Iris pigment epithelial cell (primary cell): ENCODE data around the gene LOXL1.

Source experiments
- DNase-seq: peaks from one replicate; pipeline ENCODE4 v3.0.0-alpha.2; 2011; ENCODE audit warnings: low read depth

The LOXL1 gene

GRCh38 chr15:73978896-73979295, 52.6 kb downstream of the LOXL1 start:
- DNase-seq = no peak

DNA sequence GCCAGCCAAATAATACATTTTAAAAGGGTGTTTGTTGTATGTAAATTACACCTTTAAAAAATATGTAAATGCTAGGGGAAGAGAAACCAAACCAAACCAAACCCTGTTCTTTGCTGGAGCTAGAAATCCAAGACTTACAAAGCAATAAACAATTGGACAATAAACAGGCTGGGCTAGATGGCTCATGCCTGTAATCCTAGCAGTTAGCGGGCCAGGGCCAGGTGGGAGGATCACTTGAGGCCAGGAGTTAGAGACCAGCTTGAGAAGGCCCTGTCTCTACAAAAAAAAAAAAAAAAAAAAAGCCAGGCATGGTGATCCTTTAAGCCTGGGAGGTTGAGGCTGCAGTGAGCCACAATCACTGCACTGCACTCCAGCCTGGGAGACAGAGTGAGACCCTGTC, 53.4 kb downstream of the LOXL1 start:
- DNase-seq = no peak

DNA sequence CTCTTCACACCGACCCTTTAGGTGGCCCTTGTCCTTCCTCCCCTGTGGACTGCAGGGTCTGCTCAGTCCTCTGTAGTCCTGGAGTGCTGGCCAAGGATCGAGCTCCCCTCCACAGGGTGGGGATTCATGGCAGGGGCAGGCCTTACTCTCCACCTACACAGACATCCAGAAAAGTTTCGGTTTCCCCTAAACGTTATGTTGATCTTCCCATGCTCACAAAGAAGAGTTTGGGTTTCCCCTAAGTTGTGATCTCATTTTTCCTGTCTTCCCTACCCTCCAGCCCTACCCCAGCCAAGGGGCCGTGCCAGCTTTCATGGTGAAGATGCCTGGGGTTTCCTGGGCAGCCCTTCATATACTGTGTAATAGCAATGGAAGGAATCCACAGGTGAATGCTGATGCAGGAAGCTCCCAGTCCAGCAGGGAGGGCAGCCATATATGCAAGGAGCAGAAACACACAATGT, 55.5 kb downstream of the LOXL1 start:
- peak; percentile 38 for DNase-seq

- peak; percentile 88 for DNase-seq
Measured at GRCh38 chr15:73982222-73982962, 56.1 kb downstream of the LOXL1 start.

GRCh38 chr15:73983211-73983727, 57.0 kb downstream of the LOXL1 start:
- peak; percentile 79 for DNase-seq

DNA sequence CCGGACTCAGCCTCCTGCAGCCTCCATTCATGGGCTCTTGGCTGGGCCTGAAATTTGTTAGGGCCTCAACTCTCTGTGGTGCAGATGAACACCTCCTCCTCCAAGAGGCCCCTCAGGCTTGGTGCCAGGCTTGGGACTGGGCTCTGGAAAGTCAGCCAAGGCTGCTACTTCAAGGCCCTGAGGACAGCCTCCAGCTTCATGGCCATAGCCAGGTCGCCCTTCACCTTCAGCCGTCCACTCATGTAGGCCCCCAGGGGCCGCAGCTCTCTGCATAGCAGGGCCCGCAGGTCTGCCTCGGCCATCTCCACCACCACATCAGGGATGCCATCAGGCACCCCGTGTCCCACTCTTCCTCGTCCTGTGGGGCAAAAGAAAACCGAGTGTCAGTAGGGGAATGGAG, 57.5 kb downstream of the LOXL1 start:
- DNase-seq = no peak

DNA sequence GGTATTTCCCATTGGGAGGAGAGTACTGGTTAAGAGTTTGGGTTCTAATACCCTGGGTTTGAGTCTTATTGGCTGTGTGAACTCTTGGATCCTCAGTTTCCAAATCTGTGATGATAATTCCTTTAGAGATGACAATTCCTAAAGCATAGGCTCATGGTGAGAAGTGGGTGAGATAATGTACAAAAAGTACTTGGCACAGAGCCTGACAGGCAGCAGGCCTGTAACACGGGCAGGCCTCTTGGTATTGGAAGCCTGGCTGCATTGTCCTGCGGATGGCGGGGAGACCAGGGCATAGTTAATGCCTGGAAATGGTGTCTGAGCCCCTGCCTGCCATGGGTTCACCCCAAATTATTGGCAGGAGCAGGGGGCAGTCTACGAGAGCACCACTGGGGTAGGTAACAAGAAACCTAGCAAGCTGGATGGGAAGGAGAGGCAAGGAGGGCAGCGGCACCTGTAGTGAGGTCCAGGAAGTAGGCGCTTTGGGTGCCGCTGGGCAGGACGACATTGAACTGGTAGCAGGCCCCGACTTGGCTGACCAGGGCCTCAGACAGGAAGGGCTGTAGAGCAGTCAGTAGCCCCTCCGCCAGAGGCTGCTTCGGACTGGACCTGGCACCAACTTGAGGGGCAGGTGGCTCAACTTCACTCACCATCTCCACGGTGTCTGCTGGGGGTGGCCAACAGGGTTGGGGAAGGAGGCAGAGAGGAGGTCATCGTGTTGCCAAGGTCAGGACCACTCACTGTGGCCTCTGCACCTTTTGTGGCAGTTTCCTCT, 58.1 kb downstream of the LOXL1 start:
- DNase-seq = no peak

GRCh38 chr15:73985101-73985873, 59.0 kb downstream of the LOXL1 start:
- DNase-seq = peak; percentile 65

DNA sequence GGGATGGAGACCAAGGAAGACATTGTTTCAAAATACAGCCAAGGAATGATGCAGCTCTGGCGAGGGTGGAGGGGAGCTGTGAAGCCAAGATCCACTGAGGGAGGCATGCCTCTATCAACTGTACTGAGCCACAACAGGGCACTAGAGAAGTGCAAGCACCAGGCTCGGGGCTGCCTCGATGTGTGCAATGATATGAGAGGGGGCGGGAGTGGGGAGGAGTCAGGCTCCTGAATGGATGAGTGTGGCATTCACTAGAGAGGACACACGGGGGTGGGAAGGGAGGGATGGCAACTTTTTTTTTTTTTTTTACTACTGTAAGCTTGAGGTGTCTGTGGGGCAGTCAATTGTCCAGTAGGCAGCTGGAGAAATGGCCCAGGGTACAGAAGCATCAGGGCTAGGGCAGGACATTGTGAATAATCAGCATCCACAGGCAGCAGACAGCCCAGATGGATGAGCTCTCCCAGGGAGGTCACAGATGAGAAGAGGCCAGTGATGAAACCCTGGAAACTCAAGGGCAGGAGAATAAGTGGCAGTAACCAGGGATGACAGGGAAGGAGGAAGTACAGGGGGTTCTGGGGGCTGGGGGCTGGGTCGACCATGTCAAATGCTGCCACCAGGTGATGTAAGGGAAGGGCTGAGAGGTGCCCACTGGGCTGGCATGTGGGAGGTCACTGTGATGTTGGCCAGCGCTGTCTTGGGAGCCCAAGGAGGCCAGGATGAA, 60.0 kb downstream of the LOXL1 start:
- DNase-seq = no peak

GRCh38 chr15:73986776-73987056, 60.5 kb downstream of the LOXL1 start:
- DNase-seq = no peak

GRCh38 chr15:73987250-73987649, 61.0 kb downstream of the LOXL1 start:
- DNase-seq = no peak

GRCh38 chr15:73987681-73988444, 61.6 kb downstream of the LOXL1 start:
- peak; percentile 47 for DNase-seq

DNA sequence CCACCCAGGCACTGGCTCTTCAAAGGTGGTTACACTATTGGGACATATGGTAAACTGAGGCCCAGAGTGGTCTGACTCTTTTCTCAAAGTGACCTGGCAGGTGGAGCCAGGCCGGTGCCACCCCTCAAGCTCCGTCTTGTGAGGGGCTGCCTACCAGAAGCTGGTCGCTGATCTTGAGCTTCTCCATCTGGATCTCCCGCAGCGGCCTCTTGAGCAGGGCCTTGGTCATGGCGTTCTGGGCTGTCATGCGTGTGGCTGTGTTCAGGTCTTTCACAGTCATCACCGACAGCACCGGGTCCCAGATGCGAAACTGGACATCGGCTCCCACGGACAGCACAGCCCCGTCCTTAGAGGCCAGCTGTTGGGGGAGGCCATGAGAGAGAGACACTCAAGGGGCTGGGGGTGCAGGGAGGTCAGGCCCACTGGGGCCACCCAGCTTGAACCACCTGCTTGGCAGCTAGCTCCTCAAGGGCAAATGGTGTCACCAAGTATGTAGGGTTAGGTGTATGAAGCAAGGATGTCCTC, 62.2 kb downstream of the LOXL1 start:
- no peak for DNase-seq

GRCh38 chr15:73989001-73989798, 62.9 kb downstream of the LOXL1 start:
- DNase-seq = peak; percentile 92

- DNase-seq = no peak
Measured at GRCh38 chr15:73990250-73991005, 64.2 kb downstream of the LOXL1 start.

DNA sequence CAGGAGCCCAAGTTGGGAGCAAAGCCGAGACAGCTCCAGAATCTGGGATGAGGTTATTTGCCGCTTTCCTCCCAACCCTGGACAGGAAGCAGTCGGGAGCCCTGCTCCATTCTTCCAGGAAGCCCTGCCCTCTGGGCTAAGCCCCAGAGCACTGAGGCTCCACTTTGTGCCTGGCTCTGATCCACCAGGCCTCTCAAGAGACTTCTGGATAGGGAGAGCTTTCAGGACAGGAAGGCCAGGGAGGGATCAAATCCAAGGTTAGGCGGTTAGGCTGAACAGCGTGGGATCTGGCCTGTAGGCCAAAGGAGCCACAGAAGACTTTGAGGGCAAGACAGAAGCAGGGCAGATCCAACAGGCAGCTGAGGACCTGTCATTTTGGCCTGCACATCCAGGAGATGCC, 65.0 kb downstream of the LOXL1 start:
- no peak for DNase-seq

DNA sequence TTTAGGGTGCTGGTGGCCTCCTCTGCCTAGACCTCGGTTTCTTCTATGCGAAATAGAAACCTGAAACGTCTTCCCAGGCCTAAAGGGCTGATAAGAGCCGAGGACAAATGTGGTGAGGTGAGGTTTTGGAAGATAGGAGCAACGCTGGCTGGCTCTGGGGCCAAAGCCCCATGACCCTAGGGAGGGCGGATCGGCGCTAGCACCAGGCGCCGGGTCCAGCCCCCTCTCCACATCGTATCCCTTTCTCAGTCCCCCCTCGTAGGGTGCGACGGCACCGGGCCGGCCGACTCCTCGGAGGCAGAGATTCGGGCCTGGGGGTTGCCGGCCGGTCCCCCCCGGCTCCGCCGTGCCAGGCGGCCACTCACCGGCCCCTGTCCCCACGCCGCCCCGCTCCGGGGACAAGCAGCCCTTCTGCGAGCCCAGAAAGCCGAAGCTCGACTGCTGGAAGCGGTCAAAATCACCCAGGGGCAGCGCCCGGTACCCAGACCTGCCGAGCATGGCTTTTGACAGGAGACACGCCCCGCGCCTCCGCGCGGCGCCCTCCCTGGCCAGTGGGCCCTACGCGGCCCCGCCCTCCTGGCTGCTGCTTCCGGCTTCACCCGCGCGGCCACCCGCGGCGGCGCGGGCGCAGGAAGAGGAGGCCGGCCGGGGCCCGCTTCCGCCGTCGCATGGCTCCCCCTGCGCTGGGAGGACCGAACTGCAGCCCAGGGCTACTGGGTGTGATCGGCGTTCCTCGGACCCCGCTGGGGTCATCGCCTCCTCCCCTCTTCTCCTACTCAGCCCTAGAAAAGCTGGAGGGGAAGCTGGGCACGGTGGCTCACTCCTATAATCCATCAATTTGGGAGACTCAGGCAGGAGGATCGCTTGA, 65.7 kb downstream of the LOXL1 start, which contains the start of gene STOML1:
Gene STOML1, minus strand, starts transcription at position 570 of the 868 bp plus-strand sequence. Its CDS starts 72 bp downstream, at position 498.
- peak; percentile 94 for DNase-seq

- DNase-seq = no peak
Measured at GRCh38 chr15:73992594-73992898, 66.3 kb downstream of the LOXL1 start.
